ENCODE data around the gene CYP2S1. TPM values are rescaled to one million over a fixed set of nuclear protein-coding genes. Genes with fewer than 3 reads are reported as not detected.
"Not testable (repeated sequence)": the region's sequence is repeated elsewhere in the genome, so short reads cannot be mapped to it uniquely, and the experiment has no call there.

Gene CYP2S1, protein sequence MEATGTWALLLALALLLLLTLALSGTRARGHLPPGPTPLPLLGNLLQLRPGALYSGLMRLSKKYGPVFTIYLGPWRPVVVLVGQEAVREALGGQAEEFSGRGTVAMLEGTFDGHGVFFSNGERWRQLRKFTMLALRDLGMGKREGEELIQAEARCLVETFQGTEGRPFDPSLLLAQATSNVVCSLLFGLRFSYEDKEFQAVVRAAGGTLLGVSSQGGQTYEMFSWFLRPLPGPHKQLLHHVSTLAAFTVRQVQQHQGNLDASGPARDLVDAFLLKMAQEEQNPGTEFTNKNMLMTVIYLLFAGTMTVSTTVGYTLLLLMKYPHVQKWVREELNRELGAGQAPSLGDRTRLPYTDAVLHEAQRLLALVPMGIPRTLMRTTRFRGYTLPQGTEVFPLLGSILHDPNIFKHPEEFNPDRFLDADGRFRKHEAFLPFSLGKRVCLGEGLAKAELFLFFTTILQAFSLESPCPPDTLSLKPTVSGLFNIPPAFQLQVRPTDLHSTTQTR
- 1 to 10 TPM in 3 of 6 experiments, under 1 TPM in 3; 0.54 to 1.9 (median 0.99) TPM for total RNA-seq
- long read RNA-seq = 0 reads

GRCh38 chr19:41192574-41193429 is at the start of gene CYP2S1:
Gene CYP2S1, plus strand, starts transcription at chr19:41193219. Its CDS starts 46 bp downstream, at chr19:41193265.
- ATAC-seq (peak; percentile 38 to 52 (median 44)), DNase-seq (peak in 1 of 3 donors; percentile 38)
- Histone ChIP-seq H3K9me3 (no peaks in the 10 kb centered on the region), H3K27ac (no peak within 1 kb of the TSS), H3K4me1 (no peaks in the 10 kb centered on the region), H3K4me3 (peak within 1 kb of the TSS in 1 of 3 donors; percentile 16), H3K36me3 (no peaks in the 10 kb centered on the region), H3K27me3 (peaks cover 0 to 6% of the 10 kb centered on the region in 2 donors)
- intact Hi-C loops (cut with DNase I) = no loop called here
- TF ChIP-seq, protein P1, sequence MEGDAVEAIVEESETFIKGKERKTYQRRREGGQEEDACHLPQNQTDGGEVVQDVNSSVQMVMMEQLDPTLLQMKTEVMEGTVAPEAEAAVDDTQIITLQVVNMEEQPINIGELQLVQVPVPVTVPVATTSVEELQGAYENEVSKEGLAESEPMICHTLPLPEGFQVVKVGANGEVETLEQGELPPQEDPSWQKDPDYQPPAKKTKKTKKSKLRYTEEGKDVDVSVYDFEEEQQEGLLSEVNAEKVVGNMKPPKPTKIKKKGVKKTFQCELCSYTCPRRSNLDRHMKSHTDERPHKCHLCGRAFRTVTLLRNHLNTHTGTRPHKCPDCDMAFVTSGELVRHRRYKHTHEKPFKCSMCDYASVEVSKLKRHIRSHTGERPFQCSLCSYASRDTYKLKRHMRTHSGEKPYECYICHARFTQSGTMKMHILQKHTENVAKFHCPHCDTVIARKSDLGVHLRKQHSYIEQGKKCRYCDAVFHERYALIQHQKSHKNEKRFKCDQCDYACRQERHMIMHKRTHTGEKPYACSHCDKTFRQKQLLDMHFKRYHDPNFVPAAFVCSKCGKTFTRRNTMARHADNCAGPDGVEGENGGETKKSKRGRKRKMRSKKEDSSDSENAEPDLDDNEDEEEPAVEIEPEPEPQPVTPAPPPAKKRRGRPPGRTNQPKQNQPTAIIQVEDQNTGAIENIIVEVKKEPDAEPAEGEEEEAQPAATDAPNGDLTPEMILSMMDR (IDR thresholded peaks at IDR 0.05) = no peak
- TF ChIP-seq POLR2A (IDR thresholded peaks at IDR 0.05) = no peak
- 6% methylated on average over 19 of the region's 58 CpGs for WGBS (ENCODE audit: insufficient coverage, low coverage, low lambda C conversion rate, missing lambda C conversion rate)

- whole genome bisulfite sequencing (ENCODE audit: insufficient coverage, low coverage, low lambda C conversion rate, missing lambda C conversion rate) = 20% methylated on average over 7 of the region's 7 CpGs
- intact Hi-C loops (cut with DNase I) = loop anchor here in 1 of 2 donors (10.0 kb wide), 2 partner anchors 170 to 480 kb away; no protein-coding TSS in a partner anchor
Measured at GRCh38 chr19:41144403-41144802, 48.6 kb upstream of the CYP2S1 start.

GRCh38 chr19:41149831-41150230 is 43.2 kb upstream of the CYP2S1 start:
- H3K27ac ChIP-seq = no peak overlapping the region
- DNase-seq (no peak), ATAC-seq (no peak)
- H3K4me1 ChIP-seq = no peaks in the 10 kb centered on the region
- TF ChIP-seq POLR2A (IDR thresholded peaks at IDR 0.05) = no peak
- TF ChIP-seq, protein P1 (IDR thresholded peaks at IDR 0.05) = no peak
- WGBS (ENCODE audit: insufficient coverage, low coverage, low lambda C conversion rate, missing lambda C conversion rate) = 96% methylated on average over 2 of the region's 2 CpGs
- H3K36me3 ChIP-seq = no peaks in the 10 kb centered on the region
- H3K27me3 ChIP-seq = no peaks in the 10 kb centered on the region
- no peak overlapping the region for H3K4me3 ChIP-seq
- H3K9me3 ChIP-seq = no peaks in the 10 kb centered on the region
- intact Hi-C loops (cut with DNase I) = loop anchor here in 1 of 2 donors (10.0 kb wide), 2 partner anchors 175 to 485 kb away; no protein-coding TSS in a partner anchor

More at GRCh38 chr19:41144403-41144802, 48.6 kb upstream of the CYP2S1 start:
- ATAC-seq = peak; percentile 95 to 97 (median 96)
- Histone ChIP-seq H3K36me3 (no peaks in the 10 kb centered on the region), H3K4me1 (peaks cover 0 to 6% (median 0%) of the 10 kb centered on the region in 4 donors), H3K27me3 (no peaks in the 10 kb centered on the region), H3K4me3 (no peak overlapping the region), H3K27ac (no peak overlapping the region), H3K9me3 (no peaks in the 10 kb centered on the region)
- TF ChIP-seq, protein P1 (IDR thresholded peaks at IDR 0.05) = peak; percentile 85 to 96 (median 90)
- no peak for TF ChIP-seq POLR2A (IDR thresholded peaks at IDR 0.05)
- peak; percentile 73 to 87 (median 80) for DNase-seq

- WGBS (ENCODE audit: insufficient coverage, low coverage, low lambda C conversion rate, missing lambda C conversion rate) = 71% methylated on average over 7 of the region's 7 CpGs
- DNase-seq = not testable (repeated sequence)
Measured at GRCh38 chr19:41150986-41151385, 42.0 kb upstream of the CYP2S1 start.

More at GRCh38 chr19:41150986-41151385, 42.0 kb upstream of the CYP2S1 start:
- H3K27me3 ChIP-seq; intact Hi-C loops (cut with DNase I); H3K4me1 ChIP-seq; H3K36me3 ChIP-seq; ATAC-seq; H3K27ac ChIP-seq; H3K9me3 ChIP-seq; H3K4me3 ChIP-seq: not testable (repeated sequence)
